Measurements from ENCODE around the gene SPATA9. TPM values are rescaled to one million over a fixed set of nuclear protein-coding genes. Genes with fewer than 3 reads are reported as not detected.
A peak's percentile ranks its signal among the peaks of the same experiment; 100 is the strongest.

Gene SPATA9
- total and polyA plus RNA-seq, 9 of the 15 experiments (the other 6 are each of a cell fraction or from before 2014, with no cell fraction given), result 0.16 to 5.5 (median 0.39) TPM; not detected in 3

DNA sequence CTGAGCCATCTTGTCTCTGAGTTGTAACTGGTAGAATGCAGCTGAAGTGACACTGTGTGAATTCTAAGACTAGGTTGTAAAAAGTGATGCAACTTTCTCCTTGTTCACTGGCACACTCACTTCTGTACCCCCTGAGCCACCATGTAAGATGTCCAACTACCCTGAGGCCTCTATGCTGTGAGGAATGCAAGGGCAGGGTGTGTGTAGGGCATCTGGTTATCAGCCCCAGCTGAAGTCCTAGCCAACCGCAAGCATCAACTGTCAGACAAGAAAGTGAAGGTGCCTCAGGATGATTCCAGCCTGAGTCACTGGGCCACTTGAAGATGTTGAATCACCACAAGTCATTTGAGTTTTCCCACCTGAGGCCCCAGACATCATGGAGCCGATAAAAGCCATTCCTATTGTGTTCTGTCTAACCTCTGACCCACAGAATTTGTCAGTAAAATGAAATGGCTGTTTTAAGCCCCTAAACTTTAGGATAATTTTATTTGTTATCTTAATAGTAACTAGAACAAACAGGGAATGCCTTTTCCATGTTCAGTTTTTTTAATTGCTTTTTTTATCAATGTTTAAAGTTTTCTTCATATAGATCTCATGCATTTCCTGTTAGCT is 29.7 kb upstream of the SPATA9 start (continued):
- TF ChIP-seq NR2C2 (CRISPR knock-in tag; IDR thresholded peaks at IDR 0.05), result peak; percentile 75; the same call in 1 of the 2 replicates
- TF ChIP-seq NR2C2 (tag; IDR thresholded peaks at IDR 0.05), result peak; percentile 89
- TF ChIP-seq ATF1 (CRISPR knock-in tag; IDR thresholded peaks at IDR 0.05), result no peak
- TF ChIP-seq ATF1 (tag; IDR thresholded peaks at IDR 0.05), result peak; percentile 52; the same call in 1 of the 2 replicates
- peak in 1 of 2 experiments; percentile 37; a peak in 2 of 4 replicates for TF ChIP-seq RAD21 (CRISPR knock-in tag; conservative IDR thresholded peaks at IDR 0.05 in 1 of 2, IDR thresholded peaks at IDR 0.05 in 1 of 2)
- TF ChIP-seq, protein P1, sequence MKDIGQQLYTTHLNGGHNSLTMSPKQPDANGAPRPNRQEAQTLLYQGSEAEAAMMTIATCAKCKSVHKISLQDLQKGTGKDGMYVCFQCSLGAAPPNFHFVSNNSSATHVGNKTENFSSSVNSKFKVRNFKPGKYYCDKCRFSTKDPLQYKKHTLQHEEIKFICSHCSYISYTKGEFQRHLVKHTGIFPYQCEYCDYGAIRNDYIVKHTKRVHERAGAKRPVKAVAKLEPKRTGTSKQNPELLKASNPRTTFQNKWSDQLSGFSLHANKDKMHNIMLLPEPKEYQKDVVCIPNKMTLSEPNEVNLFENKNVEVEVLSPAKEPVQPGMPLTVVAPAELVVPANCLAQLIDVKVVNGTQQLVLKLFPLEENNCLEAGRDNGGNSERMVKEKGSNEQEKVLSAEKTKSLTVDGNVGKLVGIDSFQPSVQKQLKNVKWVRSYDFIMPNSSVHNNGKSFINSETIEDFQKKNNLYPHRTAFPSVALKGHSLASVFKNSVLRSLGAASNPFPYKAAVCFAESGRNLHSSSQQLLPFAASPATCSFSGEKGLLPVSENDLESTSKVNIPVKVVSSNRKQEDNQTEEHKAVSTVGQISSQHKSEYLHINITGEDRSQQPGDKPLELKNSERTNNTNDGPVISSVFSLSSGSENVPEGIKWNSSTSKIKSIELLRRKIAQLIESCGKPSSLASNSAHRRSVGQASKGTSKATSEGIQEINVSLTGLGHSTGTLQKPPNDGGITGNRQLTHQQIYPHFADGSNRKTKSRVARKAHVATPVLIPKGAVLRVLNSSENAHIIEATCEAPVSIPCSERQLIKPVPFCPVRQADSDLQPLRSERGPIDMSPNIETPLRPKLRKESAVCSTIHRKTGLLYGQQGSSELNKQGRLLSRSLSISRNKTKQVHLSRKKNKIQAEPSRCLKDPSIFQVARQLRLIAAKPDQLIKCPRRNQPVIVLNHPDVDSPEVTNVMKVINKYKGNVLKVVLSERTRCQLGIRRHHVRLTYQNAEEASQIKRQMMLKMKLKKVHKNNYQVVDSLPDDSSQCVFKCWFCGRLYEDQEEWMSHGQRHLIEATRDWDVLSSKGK (CRISPR knock-in tag; IDR thresholded peaks at IDR 0.05), result no peak
- TF ChIP-seq, protein P2, sequence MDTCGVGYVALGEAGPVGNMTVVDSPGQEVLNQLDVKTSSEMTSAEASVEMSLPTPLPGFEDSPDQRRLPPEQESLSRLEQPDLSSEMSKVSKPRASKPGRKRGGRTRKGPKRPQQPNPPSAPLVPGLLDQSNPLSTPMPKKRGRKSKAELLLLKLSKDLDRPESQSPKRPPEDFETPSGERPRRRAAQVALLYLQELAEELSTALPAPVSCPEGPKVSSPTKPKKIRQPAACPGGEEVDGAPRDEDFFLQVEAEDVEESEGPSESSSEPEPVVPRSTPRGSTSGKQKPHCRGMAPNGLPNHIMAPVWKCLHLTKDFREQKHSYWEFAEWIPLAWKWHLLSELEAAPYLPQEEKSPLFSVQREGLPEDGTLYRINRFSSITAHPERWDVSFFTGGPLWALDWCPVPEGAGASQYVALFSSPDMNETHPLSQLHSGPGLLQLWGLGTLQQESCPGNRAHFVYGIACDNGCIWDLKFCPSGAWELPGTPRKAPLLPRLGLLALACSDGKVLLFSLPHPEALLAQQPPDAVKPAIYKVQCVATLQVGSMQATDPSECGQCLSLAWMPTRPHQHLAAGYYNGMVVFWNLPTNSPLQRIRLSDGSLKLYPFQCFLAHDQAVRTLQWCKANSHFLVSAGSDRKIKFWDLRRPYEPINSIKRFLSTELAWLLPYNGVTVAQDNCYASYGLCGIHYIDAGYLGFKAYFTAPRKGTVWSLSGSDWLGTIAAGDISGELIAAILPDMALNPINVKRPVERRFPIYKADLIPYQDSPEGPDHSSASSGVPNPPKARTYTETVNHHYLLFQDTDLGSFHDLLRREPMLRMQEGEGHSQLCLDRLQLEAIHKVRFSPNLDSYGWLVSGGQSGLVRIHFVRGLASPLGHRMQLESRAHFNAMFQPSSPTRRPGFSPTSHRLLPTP (IDR thresholded peaks at IDR 0.05; ENCODE audit: borderline replicate concordance, extremely low read depth, insufficient read length), result no peak
- TF ChIP-seq, protein P3, sequence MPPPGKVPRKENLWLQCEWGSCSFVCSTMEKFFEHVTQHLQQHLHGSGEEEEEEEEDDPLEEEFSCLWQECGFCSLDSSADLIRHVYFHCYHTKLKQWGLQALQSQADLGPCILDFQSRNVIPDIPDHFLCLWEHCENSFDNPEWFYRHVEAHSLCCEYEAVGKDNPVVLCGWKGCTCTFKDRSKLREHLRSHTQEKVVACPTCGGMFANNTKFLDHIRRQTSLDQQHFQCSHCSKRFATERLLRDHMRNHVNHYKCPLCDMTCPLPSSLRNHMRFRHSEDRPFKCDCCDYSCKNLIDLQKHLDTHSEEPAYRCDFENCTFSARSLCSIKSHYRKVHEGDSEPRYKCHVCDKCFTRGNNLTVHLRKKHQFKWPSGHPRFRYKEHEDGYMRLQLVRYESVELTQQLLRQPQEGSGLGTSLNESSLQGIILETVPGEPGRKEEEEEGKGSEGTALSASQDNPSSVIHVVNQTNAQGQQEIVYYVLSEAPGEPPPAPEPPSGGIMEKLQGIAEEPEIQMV (tag; conservative IDR thresholded peaks at IDR 0.05; ENCODE audit: low read depth), result no peak; the same call in none of the 2 replicates
- no peak; the same call in 1 of the 2 replicates for TF ChIP-seq ETV1 (tag; conservative IDR thresholded peaks at IDR 0.05; ENCODE audit: low read depth)
- TF ChIP-seq RBFOX2 (IDR thresholded peaks at IDR 0.05; ENCODE audit: low read depth, low read length), result peak; percentile 12; the same call in 1 of the 2 replicates
- no peak for TF ChIP-seq ZNF175 (CRISPR knock-in tag; IDR thresholded peaks at IDR 0.05; ENCODE audit: low read depth)
- TF ChIP-seq TEAD2 (tag; IDR thresholded peaks at IDR 0.05), result peak; percentile 89; the same call in 1 of the 2 replicates
- TF ChIP-seq GTF2F1 (IDR thresholded peaks at IDR 0.05; ENCODE audit: low read depth, low read length), result no peak; the same call in 1 of the 2 replicates
- peak; percentile 22; the same call in 1 of the 2 replicates for TF ChIP-seq RAD51 (IDR thresholded peaks at IDR 0.05; ENCODE audit: borderline replicate concordance, low read depth)
- peak; percentile 75; the same call in 1 of the 2 replicates for TF ChIP-seq ZKSCAN1 (IDR thresholded peaks at IDR 0.05; ENCODE audit: low read depth, low read length)
- no peak for TF ChIP-seq SMARCA5 (IDR thresholded peaks at IDR 0.05)
- no peak; the same call in 1 of the 2 replicates for TF ChIP-seq ZBTB7A (IDR thresholded peaks at IDR 0.05; ENCODE audit: borderline replicate concordance, control insufficient read depth, low read depth, low read length)
- TF ChIP-seq, protein P4, sequence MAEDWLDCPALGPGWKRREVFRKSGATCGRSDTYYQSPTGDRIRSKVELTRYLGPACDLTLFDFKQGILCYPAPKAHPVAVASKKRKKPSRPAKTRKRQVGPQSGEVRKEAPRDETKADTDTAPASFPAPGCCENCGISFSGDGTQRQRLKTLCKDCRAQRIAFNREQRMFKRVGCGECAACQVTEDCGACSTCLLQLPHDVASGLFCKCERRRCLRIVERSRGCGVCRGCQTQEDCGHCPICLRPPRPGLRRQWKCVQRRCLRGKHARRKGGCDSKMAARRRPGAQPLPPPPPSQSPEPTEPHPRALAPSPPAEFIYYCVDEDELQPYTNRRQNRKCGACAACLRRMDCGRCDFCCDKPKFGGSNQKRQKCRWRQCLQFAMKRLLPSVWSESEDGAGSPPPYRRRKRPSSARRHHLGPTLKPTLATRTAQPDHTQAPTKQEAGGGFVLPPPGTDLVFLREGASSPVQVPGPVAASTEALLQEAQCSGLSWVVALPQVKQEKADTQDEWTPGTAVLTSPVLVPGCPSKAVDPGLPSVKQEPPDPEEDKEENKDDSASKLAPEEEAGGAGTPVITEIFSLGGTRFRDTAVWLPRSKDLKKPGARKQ (CRISPR knock-in tag; IDR thresholded peaks at IDR 0.05), result no peak
